HUDEP-2 (cell line): ENCODE data around the gene YBX1.
"Not testable (repeated sequence)": the region's sequence is repeated elsewhere in the genome, so short reads cannot be mapped to it uniquely, and the experiment has no call there.

Experiments
- DNase-seq, 76 experiments: peaks; one replicate each; lab custom pipeline; 2025; ENCODE audit not compliant: unreplicated experiment in 76 of 76; lab: John Stamatoyannopoulos, UW

The YBX1 gene

DNA sequence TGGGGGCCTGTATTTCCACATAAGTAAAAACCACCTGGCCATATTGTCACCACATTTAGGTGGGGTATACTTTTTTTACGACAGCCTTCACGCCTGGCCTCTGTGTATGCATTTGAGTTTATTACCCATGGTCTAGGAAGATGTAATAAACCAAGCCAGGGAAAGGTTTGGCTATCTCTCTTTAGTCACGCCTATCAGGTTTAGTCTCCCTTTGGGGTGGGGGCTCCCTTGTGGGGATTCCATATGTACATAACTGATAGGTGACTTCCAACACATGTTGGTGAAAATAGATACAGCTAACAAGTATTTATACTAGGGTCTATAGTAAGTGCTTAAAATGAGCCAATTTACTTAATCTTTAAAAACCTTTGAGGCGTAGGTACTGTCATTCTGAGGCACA, 4.2 kb downstream of the YBX1 start:
- DNase-seq = peak in 45 of 76 experiments; percentile 1 to 79 (median 40)

DNA sequence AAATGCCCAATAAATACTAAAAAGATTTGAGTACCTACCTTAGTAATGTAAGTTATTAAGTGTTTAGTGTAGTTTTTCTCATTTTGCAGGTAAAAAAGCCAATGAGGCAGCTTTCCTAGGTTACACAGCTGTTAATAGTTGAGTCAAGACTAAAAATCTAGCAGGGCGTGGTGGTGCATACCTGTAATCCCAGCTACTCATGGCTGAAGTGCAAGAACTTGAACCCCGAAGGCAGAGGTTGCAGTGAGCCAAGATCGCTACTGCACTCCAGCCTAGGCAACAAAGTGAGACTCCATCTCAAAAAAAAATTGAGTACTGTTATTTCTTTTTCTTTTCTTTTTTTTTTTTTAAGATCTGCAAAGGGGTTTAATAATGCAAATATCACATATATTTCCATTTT, 7.7 kb downstream of the YBX1 start:
- no peak for DNase-seq

DNA sequence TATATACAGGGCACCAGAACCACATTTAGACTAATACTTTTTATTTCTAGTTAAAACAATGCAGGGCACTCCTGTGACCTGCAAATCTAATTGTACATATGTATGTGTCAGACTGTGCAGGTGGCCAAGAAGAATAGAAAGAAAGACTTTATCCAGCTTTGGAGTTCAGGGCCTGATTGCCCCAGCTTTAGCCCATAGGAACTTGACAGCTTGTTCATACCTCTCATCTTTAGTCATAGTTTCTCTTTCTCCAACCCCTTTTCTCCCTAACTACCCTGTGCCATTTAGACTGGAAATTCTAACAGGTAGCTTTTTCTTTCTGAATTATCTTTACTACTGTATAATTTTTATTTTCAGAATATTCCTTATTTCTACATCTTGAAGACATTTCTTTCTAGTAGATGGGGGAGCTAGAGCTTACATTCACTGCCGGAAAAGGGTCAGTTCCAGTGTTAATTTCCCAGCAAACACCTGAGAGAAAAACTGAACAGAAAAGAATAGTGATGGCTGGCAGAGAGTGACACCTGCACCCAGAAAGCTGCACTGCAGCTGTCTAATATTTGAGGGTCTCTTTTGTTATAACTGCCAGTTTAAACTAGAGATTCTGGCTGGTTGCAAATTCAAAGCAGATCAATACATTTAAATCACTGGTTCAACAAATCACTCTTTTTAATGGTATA, 8.4 kb downstream of the YBX1 start:
- DNase-seq = no peak

DNA sequence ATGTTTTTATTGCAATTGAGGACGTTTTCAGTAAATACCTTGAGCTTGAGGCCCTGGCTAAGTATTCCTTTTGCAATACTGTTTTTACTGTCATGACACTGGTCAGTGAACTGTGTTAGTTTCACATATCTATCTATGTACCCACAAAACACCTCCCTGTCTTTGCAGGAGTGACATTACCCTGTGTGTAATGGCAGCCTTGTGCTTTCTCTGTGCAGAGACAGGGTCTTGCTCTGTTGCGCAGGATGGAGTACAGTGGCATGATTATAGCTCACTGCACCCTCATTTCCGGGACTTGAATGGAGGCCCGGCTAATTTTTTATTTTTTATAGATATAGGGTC, 8.9 kb downstream of the YBX1 start:
- no peak for DNase-seq

DNA sequence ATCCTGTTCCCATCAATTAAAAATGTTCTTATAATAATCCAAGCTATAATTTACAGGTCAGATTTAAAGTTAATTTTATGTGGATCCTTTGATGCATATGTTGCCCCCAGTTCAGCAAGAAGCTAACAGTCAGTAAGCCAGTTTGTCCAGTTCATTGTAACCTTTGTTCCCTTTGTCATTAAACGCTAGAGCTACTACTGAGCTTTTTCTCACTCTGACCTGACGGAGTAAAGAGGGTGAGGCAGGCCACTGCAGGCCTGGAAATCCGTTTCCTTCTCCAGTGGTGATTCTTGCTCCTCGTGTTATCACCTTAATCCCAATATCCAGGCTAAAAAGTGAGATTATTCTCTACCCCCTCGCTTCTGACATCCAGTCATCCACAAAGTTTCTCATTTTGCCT, 10.2 kb downstream of the YBX1 start:
- DNase-seq = no peak

DNA sequence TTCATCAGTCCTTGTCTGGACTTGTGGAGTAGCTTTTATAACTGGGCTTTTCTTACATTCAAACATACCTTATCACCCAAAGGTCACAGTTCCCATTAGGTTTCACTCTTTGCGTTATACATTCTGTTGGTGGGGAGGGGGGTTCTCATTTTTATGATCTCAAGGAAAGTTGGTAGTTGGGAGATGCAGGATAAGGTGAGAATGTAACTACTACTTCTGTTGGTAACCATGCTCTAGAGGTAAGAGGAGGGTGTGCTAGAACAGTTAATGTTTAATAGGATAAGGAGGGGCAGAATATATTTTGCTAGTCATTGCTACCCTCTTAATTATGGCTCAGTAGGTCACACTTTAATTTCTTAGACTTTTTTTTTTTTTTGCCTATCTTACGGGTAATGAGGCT, 10.7 kb downstream of the YBX1 start:
- DNase-seq = no peak

DNA sequence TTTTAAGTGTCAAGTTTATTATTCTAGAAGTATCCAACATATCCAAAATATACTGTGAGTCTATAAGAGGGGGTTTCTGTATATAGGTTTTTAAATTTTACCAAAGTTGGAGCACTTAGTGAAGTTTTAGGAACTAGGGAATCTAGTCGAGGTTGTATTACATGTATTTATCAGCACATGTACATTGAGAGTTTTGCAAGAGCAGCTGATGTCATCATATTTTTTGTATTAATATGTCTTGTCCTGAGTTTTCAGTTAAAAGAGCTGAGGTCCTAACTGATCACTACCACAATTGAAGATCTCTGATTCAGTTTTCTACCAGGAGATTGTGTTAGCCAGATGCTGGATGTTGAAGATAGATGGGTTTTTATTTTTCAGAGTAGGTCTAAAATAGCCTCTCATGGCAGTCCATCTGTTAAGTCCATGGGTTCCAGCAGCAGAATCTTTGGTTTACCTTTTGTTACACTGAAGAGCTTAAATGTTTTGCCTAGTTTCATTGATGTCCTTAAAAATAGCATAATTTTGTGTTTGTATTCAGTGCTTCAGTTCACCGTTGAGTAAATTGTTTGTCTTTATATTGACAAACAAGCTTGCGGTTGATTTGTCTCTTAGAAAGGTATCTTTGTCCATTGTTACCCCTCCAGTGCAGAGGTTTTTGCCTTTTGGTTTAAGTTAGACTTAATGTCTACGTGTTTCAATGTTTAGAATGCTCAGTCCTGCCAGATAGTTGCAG, 16.0 kb downstream of the YBX1 start:
- no peak for DNase-seq

DNA sequence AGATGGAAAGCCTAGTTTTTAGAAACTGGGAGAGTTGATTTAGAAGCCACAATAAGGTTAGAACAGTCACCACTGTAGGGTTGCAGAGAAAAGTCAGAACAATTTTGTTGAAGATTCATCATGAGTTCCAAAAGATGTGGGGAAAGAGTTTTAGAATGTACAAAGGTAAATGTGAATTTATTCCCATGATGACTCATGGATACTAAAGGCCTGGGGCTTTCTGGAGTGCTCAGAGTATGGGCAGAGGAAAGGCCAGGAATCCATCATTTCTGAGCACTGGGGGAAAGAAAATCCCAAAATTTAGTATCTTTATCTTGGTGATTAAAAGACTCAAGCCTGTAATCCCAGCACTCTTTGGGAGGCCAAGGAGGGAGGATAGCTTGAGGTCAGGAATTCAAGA, 17.8 kb downstream of the YBX1 start:
- DNase-seq = no peak

DNA sequence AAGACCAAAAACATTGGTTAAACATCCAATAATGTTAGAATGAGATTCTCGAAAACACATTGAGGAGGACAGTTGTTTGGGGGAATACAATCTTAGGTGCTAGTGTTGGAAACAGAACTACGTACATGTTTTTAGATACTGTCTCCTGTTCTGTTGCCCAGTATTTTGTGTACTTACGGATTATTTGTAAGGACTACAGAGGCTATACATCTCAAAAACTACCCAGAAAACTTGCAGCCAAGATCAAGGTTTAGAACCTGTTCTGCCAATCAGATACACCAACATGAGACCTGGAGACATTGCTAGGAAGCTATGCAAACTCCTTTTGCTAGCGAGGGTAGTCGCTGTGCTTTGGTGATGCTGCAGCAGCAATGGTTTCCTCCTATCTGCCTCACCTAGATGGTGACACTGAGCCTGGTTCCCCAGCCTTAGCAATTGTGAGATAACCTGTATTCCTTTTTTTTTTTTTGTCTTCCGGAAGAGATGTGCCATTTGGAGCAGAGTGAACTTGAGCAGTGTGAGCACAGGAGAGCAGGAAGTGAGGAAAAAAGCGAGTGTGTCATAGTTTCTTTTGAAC, 21.8 kb downstream of the YBX1 start:
- DNase-seq = no peak

DNA sequence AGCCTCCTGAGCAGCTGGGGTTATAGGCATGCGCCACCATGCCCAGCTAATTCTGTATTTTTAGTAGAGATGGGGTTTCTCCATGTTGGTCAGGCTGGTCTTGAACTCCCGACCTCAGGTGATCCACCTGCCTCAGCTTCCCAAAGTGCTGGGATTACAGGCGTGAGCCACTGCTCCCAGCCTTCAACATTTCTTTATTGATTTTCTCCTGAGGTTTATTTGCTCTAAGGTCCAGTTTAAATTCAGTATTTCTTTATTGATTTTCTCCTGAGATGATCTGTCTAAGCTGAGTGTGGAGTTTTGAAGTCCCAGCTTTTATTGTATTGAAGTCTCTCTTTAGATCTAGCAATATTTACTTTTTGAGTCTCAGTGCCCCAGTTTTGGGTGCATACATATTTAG, 30.6 kb downstream of the YBX1 start:
- not testable (repeated sequence) for DNase-seq

DNA sequence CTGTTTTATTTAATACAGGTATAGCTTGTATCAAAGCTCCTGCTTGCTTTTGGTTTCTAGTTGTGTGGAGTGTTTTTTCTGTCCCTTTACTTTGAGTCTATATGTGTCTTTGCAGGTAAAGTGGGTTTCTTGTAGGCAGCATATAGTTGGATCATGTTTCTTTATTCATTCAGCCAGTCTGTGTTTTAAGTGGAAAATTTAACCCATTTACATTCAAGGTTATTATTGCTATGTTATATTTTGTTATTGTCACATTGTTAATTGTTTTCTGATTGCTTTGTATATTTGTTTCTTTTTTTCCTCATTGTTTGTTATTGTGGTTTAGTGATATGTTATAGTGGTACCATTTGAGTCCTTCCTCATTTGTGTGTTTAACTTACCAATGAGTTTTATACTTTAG, 31.1 kb downstream of the YBX1 start:
- no peak for DNase-seq

DNA sequence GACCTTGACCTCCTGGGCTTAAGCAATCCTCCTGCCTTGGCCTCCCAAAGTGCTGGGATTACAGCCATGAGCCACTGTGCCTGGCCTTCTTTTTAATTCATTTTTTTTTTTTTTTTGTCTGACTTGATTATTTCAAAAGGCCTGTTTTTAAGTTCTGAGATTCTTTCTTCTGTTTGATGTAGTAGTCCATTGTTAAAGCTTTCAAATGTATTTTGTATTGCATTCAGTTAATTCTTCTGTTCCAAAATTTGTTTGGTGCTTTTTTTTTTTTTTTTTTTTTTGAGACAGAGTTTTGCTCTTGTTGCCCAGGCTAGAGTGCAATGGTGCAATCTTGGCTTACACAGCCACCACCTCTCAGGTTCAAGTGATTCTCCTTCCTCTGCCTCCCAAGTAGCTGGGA, 32.2 kb downstream of the YBX1 start:
- DNase-seq = not testable (repeated sequence)

DNA sequence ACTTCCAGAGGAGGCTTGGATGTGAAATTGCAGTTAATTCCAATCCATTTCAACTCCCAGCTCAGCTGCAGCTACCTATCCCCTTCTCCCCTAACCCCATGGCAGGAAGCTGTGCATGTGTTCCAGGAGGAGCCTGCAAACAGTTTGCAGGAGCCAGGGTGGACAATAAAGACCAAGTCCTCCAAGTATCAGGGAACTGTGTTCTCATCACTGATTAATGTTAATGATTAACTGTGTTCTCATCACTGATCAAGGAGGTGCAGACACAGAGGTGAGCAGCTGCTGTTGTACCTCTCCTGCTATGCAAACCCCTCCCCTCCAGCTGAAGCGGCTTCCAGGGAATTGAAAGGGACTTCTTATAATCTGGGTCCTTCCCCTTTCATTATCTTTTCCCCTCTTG, 38.6 kb downstream of the YBX1 start:
- DNase-seq = no peak

DNA sequence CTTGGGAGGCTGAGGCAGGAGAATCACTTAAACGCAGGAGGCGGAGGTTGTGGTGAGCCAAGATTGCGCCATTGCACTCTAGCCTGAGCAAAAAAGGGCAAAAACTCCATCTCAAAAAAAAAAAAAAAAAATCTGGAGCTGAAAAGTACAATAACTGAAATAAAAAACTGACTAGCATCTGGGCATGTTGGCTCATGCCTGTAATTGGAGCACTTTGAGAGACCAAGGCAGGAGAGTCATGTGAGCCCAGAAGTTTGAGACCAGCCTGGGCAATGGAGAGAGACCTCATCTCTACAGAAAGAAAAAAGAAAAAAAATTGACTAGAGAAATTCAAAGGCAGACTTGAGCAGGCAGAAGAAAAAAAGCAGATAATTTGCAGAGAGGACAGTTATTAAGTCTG, 39.7 kb downstream of the YBX1 start:
- DNase-seq = no peak

DNA sequence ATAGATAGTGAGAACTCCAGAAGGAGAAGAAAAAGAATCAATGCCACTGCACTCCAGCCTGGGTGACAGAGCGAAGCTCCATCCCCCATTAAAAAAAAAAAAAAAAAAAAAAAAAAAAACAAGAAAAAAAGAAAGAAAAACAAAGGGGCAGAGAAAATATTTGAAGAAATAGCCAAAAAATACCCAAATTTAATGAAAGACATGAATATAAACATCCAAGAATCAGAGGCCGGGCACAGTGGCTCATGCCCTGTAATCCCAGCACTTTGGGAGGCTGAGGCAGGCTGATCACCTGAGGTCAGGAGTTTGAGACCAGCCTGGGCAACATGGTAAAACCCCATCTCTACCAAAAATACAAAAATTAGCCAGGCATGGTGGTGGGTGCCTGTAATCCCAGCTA, 40.2 kb downstream of the YBX1 start:
- not testable (repeated sequence) for DNase-seq

DNA sequence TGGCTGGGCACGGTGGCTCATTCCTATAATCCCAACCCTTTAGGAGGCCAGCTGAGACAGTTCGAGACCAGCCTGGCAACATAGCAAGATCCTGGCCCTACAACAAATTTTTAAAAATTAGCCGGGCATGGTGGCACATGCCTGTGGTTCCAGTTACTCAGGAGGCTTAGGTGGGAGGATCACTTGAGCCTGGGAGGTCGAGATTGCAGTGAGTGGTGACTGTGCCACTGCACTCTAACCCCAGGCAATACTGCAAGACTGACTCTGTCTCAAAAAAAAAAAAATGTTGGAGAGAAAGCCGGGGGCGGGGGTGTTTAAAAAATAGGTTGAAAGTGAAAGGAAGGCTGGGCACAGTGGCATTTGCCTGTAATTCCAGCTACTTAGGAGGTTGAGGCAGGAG, 41.3 kb downstream of the YBX1 start:
- peak in 3 of 76 experiments; percentile 6 to 17 (median 8) for DNase-seq

DNA sequence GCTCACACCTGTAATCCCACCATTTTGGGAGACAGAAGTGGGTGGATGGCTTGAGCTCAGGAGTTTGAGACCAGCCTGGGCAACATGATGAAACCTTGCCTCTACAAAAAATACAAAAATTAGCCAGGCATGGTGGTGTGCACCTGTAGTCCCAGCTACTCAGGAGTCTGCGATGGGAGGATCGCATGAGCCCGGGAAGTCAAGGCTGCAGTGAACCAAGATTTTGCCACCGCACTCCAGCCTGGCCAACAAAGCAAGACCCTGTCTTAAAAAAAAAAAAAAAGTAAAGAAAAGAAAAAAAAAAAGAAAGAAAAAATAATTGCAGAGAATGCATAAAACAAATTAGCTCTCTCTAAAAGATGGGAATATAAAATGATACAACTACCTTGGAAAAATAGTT, 43.6 kb downstream of the YBX1 start:
- not testable (repeated sequence) for DNase-seq

DNA sequence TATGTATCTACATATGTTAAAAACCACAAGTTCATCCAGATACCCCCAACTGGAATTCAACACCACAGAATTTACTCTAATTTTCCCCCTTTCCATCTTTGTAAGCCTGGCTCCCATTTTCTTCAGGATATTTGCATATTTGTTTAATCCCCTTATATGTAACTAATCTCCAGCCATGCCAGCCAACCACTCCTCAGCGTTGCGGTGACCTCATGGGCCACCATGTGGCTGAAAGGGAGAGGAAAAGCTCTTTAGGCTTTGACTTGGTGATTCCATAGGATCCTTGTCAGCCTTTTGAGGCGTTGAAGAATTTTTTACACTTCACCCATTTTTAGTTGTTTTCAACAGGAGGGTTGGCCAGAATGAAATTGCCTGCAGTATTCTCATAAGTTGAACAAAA, 47.8 kb downstream of the YBX1 start:
- no peak for DNase-seq

DNA sequence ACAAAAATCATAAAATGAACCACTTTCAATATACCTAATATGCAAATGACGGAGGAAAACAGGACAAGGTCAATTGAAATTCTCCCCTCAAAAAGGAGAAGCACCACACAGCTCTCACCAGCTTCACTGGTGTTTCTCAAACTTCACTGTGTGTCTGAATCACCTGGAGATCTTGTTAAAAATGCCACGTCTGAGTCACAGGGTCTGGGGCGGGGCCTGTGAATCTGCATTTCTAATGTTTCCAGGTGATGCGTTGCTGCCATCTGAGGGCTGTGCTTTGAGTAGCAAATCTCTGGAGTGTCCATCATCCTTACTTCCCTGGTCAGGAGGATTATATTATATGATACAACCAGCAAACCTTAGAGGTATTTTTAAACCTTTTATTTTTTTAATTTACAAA, 48.8 kb downstream of the YBX1 start:
- DNase-seq = peak in 25 of 76 experiments; percentile 5 to 62 (median 19)

DNA sequence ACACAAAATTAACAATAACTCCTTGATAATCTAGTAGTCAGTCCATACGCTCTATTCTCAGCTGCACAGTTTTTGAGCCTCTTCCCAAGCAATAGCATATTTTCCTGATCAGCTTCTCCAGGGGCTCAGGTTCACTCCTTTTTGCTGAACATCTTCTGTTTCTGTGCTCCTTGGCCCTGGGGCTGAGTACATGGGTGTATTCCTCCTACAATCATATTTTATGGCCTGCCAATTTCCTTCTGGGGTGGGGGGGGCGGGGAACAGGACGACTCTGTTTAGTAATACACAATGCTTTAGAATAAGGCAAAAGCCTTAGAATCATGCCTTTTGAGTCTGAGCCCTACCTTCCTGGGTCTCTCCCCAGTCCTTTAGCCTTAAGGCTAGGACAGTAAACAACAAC, 49.4 kb downstream of the YBX1 start:
- DNase-seq = no peak

DNA sequence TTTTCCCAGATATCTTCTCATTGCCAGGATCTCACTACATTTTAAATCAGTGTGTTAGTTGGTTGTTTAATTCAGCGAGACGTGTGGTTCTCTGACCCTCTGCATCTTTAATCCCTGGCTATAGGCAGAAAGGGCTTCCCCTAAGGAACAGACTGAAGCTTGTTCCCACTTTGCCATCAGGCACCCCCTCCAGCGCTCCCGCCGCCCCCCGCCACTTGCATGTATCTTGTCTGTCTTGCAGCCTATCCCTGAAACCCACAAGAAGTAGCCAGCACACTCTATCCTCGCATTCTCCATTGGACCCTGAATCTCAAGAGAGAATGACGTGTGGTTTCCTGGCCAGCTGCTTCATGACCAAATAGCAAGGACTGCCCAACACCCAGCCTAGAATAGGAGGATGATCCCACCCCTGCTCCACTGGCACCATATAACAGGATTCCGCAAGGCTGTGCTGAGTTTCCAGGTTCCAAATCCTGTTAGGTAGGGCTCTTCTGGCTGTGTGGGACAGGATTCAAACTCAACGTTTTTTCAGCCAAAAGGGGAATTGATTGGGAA, 50.0 kb downstream of the YBX1 start:
- no peak for DNase-seq
